Measurements from ENCODE around the gene GNG14.
"Not testable (repeated sequence)": the region's sequence is repeated elsewhere in the genome, so short reads cannot be mapped to it uniquely, and the experiment has no call there.

GNG14 gene

GRCh38 chr19:12687496-12688196 is at the start of gene GNG14:
Gene GNG14, plus strand, starts transcription at chr19:12687998. Its CDS starts 51 bp downstream, at chr19:12688049.
- no peak for DNase-seq (ENCODE audit: low spot score)

- DNase-seq (ENCODE audit: low spot score), result no peak
Observed at GRCh38 chr19:12638611-12639182, 49.1 kb upstream of the GNG14 start.

- peak; percentile 90 for DNase-seq (ENCODE audit: low spot score)
Observed at GRCh38 chr19:12639901-12640613, 47.7 kb upstream of the GNG14 start.

GRCh38 chr19:12641456-12641855 is 46.3 kb upstream of the GNG14 start:
- DNase-seq (ENCODE audit: low spot score), result no peak

DNA sequence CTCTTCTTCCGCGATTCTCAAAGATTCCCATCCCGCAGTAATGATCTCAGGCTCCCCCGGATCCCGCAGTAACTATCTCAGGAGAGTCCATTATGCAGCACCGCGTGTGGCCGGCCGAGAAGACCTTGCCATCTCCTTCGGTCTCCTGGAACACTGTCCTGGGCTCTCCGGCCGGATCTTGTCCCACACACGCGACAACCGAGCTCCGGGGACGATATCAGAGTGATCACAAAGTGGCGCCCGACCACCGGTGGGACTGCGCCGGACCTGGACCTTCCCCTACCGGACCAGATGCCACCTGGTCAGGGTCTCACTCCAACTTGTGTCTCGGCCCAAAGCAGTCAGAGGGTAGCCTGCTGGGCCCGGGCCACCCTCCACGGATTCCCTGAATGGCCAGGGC is 45.3 kb upstream of the GNG14 start:
- DNase-seq (ENCODE audit: low spot score), result no peak

DNA sequence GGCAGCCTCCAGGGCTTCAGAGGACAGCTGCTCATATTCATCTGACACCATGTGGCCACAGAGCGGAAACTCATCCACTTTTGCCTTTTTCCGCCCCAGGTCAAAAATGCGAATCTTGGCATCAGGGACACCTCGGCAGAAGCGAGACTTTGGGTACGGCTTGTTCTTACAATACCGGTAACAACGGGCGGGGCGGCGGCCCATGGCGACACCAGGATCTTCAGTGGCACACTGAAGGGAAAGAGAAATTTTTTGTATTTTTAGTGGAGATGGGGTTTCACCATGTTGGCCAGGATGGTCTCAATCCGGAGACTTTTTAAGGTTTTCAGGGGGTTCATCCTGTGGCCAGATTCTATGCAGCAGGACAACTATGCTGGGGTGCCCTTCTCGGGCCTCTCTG is 44.1 kb upstream of the GNG14 start:
- not testable (repeated sequence) for DNase-seq (ENCODE audit: low spot score)

GRCh38 chr19:12646551-12646950 is 41.2 kb upstream of the GNG14 start:
- DNase-seq (ENCODE audit: low spot score), result no peak

DNA sequence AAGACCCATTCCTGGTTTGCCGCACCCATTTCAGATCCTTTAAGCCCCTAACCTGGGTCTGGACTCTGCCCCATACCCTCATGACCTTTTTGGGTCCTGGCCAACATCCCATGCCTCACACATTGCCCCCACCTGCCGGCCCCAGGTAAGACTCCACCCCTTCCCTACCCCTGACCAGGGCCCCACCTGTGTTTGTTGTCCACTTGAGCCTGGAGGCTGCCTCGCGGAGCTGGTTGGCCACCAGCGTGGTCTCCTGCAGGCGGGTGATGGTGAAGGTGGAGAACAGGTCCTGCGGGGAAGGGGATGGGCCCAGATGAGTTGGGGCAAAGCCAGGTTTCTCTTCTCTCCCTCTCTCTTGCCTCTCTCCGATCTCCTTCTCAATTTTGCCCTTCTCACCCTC is 40.8 kb upstream of the GNG14 start:
- DNase-seq (ENCODE audit: low spot score), result no peak

DNA sequence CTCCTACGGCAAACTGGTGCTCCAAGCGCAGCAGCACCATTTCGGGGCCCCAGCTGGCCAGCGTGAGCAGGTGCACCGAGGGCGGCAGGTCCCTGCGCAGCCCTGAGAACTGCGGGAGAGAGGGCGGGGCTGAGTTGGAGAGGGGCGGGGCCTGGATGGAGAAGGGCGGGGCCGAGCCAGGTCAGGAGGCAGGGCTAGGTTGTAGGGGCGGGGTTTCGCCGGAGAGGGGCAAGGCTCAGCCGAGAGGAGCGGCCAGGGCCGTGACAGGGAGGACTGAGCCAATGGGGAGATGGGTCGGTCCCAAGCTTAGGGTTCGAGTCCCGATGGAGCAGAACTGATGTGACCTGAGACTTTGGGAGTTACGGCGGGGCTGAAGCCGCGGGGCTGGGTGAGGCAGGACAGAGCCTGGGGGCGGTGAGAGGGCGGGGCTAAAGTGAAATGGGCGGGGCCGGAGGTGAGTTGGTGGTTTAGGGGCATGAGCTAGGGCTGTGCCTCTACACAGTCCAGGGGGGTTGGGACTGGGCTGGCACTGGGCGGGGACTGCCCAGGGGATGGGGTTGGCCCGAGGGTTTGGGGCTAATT is 40.2 kb upstream of the GNG14 start:
- no peak for DNase-seq (ENCODE audit: low spot score)

- DNase-seq (ENCODE audit: low spot score), result no peak
Observed at GRCh38 chr19:12648088-12648487, 39.7 kb upstream of the GNG14 start.

DNA sequence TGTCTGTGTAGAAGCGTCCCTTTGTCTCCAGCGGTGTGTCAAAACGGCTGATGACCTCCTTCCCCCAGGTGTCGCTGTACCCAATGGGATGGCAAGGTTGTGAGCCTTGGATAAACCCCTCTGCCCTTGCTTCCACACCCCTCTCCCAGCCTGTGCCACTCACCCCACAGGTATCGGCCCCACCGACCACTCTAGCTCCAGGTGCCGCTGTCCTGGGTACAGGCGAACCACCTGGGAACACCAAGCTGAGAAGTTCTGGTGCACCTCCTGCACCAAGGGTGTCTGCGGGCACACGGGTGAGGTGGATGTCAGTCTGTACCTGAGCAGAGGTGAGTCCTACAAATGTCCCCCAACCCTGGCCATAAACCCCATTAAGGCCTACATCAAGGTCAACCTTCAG is 37.9 kb upstream of the GNG14 start:
- DNase-seq (ENCODE audit: low spot score), result no peak

DNA sequence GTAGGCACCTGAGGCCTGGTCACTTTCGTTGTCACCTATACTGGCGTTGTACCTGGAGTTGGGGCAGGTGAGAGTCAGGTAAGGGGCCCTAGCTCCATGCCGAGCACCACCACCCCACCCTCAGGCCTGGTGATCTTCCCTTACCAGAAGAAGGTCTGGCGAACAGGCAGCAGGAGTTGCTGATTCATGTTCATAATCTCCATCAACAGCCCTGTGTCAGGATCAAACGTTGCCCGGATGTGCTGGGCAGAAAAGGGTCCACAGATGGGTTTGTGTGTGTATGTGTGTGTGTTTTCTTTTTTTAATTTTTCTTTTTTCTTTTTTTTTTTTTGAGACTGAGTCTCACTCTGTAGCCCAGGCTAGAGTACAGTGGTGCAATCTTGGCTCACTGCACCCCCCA is 35.6 kb upstream of the GNG14 start:
- DNase-seq (ENCODE audit: low spot score), result no peak

DNA sequence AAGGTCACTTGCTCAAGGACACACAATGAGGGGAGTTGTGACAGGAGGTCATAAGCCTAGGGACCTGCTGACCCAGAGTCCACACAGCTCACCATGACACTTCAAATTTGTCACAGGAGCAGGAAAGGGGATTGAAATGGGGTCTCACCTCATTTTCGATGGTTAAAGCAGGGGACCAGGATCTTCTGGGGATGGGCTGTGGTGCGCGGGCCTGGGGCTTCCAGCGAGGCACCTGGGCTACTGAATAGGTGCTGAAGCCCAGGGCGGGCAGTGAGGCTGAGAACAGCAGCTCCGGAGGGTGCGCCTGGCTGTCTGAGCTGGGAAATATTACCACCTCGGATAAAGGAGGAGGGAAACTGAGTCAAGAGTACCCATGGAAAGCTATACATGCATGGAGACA is 32.3 kb upstream of the GNG14 start:
- no peak for DNase-seq (ENCODE audit: low spot score)

- DNase-seq (ENCODE audit: low spot score), result no peak
Observed at GRCh38 chr19:12656899-12657571, 30.8 kb upstream of the GNG14 start.

GRCh38 chr19:12657966-12658365 is 29.8 kb upstream of the GNG14 start:
- DNase-seq (ENCODE audit: low spot score), result no peak

DNA sequence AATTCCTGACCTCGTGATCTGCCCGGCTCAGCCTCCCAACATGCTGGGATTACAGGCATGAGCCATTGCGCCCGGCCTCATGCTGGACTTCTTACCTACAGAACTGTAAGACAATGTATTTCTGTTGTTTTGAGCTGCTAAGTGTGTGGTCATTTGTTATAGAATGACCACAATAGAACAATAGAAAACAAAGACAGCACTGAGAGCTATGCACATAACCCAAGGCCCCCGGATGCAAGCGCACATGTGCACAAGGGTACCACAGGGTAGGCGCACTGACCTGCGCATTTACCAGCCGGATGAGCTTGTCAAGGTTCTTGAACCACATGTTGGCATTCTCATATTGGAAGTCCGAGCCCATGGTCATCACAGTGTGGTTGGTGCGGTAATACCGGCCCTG is 26.8 kb upstream of the GNG14 start:
- DNase-seq (ENCODE audit: low spot score), result no peak

GRCh38 chr19:12664406-12665280 is 23.2 kb upstream of the GNG14 start:
- peak; percentile 65 for DNase-seq (ENCODE audit: low spot score)

- DNase-seq (ENCODE audit: low spot score), result no peak
Observed at GRCh38 chr19:12665281-12665573, 22.6 kb upstream of the GNG14 start.

GRCh38 chr19:12665671-12666264 is 22.0 kb upstream of the GNG14 start:
- DNase-seq (ENCODE audit: low spot score), result peak; percentile 45

- peak; percentile 76 for DNase-seq (ENCODE audit: low spot score)
Observed at GRCh38 chr19:12666265-12667048, 21.3 kb upstream of the GNG14 start, which contains the start of the genes MAN2B1 and WDR83. Gene MAN2B1, minus strand, starts transcription at chr19:12666742. Its CDS starts 41 bp downstream, at chr19:12666701. Gene WDR83, plus strand, starts transcription at chr19:12666807. Its CDS starts 2,984 bp downstream, at chr19:12669791.

Measured in RKO (cell line).